LoVo (cell line): ENCODE measurements around the gene HACD4.

ENCODE experiments used
- DNase-seq: peaks from one replicate; pipeline ENCODE4 v3.0.0-alpha.2; 2016; ENCODE audit warnings: low spot score

The HACD4 gene

GRCh38 chr9:21031091-21031807 lies at the start of gene HACD4:
Gene HACD4 (minus strand): TSS chr9:21031640. CDS start chr9:21031590, 50 bp downstream.
- DNase-seq, result no peak

GRCh38 chr9:21080793-21081192 lies 49.4 kb upstream of the HACD4 start:
- DNase-seq, result no peak

- no peak for DNase-seq
Measured at GRCh38 chr9:21078702-21079101, 47.3 kb upstream of the HACD4 start.

- DNase-seq, result no peak
Measured at GRCh38 chr9:21077781-21078180, 46.3 kb upstream of the HACD4 start, which contains the start of gene IFNB1. Gene IFNB1 (minus strand): TSS chr9:21077942. CDS start chr9:21077869, 73 bp downstream.

GRCh38 chr9:21075484-21075883 lies 44.0 kb upstream of the HACD4 start:
- DNase-seq, result no peak

GRCh38 chr9:21070906-21071305 lies 39.5 kb upstream of the HACD4 start:
- DNase-seq, result no peak

- peak; percentile 27 for DNase-seq
Measured at GRCh38 chr9:21070171-21070571, 38.7 kb upstream of the HACD4 start.

GRCh38 chr9:21060919-21061561 lies 29.6 kb upstream of the HACD4 start:
- no peak for DNase-seq

GRCh38 chr9:21056931-21057330 lies 25.5 kb upstream of the HACD4 start:
- DNase-seq, result peak; percentile 70

GRCh38 chr9:21053851-21054250 lies 22.4 kb upstream of the HACD4 start:
- no peak for DNase-seq

GRCh38 chr9:21047281-21047691 lies 15.8 kb upstream of the HACD4 start:
- DNase-seq, result no peak

GRCh38 chr9:21043841-21044240 lies 12.4 kb upstream of the HACD4 start:
- no peak for DNase-seq

- DNase-seq, result no peak
Measured at GRCh38 chr9:21042466-21042865, 11.0 kb upstream of the HACD4 start.

GRCh38 chr9:21039302-21039701 lies 7.9 kb upstream of the HACD4 start:
- no peak for DNase-seq

GRCh38 chr9:21037278-21037677 lies 5.8 kb upstream of the HACD4 start:
- DNase-seq, result no peak

- DNase-seq, result no peak
Measured at GRCh38 chr9:21031808-21032183, 356 bp upstream of the HACD4 start.

GRCh38 chr9:21030389-21031035 lies 928 bp downstream of the HACD4 start:
- DNase-seq, result no peak

- no peak for DNase-seq
Measured at GRCh38 chr9:21029661-21030060, 1.8 kb downstream of the HACD4 start.

GRCh38 chr9:21028466-21028865 lies 3.0 kb downstream of the HACD4 start:
- DNase-seq, result no peak

- no peak for DNase-seq
Measured at GRCh38 chr9:21027295-21027694, 4.1 kb downstream of the HACD4 start.

- no peak for DNase-seq
Measured at GRCh38 chr9:21023861-21024260, 7.6 kb downstream of the HACD4 start.

GRCh38 chr9:21018177-21018576 lies 13.3 kb downstream of the HACD4 start:
- DNase-seq, result no peak
